Non-pigmented ciliary epithelial cell (primary cell): ENCODE data around the gene ADIPOR2.
"Not testable (repeated sequence)": the region's sequence is repeated elsewhere in the genome, so short reads cannot be mapped to it uniquely, and the experiment has no call there.

ENCODE experiments used
- DNase-seq: peaks from one replicate; pipeline ENCODE4 v3.0.0-alpha.2; 2010; ENCODE audit warnings: low read depth

The ADIPOR2 gene

DNA sequence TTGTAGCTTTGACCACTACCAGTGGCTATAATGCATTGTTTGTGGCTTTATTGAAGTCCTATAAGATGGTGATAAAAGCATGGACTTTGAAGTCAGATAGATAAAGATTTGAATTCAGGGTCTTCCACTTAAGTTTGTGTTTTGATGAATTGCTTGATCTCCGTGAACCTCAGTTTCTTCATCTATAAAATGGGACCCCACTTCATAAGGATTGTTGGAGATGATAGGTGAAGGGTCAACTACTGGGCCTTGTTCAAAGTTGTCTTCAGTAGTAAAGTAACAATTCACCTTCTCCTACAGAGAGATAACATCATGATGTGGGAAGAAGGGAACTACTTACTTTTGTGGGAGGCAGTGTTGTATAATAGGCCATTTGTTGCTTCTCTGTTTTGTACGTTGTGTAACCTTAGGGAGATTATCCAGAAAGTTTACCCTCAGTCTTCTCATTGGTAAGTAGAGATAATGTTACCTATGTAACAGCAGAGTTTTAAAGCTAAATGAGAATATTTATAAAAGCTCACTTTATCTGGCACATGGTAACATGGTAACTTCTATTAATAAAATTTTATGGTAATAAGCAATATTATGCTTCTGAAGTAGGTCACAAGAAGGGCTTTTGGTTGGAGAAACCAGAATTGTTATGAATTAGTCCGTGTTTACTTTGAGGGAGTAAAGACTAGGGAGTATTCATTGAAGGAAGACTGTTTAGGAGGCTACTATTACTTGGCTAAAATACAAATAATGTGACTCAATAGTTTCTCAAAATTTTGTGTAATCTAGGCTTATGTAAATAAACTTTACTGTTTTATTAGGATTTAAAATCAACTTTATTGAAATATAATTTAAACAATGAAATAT is 15.1 kb downstream of the ADIPOR2 start:
- no peak for DNase-seq

- DNase-seq = no peak
Measured at GRCh38 chr12:1706632-1706980, 15.7 kb downstream of the ADIPOR2 start.

DNA sequence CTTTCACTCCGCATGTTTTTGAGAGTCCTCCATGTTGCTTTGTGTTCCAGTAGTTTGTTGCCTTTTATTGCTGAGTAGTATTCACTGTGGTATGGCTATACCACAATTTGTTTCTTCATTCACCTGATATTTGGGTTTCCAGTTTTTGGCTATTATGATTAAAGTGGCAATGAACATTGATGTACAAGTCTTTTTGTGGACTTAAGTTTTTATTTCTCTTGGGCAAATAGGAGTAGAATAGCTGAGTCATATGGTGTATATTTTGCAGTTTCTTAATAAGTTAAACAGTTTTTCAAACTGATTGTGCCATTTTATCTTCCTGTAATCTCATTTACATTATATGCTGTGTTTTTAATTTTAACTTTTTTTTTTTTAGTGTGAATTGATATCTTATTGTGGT is 16.2 kb downstream of the ADIPOR2 start:
- no peak for DNase-seq

GRCh38 chr12:1709968-1710367 is 19.1 kb downstream of the ADIPOR2 start:
- not testable (repeated sequence) for DNase-seq

GRCh38 chr12:1710870-1711269 is 20.0 kb downstream of the ADIPOR2 start:
- DNase-seq = not testable (repeated sequence)

- peak; percentile 45 for DNase-seq
Measured at GRCh38 chr12:1711536-1712211, 20.8 kb downstream of the ADIPOR2 start.

DNA sequence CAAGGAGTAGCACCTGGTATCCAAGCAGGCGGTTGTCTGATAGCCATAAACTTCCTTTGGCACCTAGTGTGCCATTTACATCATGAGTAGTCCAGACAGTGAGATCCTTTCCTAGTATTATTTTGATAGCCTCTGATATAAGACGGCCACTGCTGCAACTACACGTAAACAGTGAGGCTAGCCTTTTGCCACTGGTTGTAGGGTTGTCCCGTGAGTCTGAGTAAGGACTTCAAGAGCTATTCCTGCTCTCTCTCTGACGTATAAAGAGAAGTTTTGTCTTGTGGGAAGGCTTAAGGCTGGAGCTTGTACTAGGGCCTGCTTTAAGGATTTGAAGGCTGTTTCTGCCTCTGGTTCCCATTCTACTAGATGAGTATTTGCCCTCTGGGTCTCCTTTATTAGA is 21.4 kb downstream of the ADIPOR2 start:
- not testable (repeated sequence) for DNase-seq

- not testable (repeated sequence) for DNase-seq
Measured at GRCh38 chr12:1712852-1713251, 22.0 kb downstream of the ADIPOR2 start.

- not testable (repeated sequence) for DNase-seq
Measured at GRCh38 chr12:1713783-1714348, 23.0 kb downstream of the ADIPOR2 start.

DNA sequence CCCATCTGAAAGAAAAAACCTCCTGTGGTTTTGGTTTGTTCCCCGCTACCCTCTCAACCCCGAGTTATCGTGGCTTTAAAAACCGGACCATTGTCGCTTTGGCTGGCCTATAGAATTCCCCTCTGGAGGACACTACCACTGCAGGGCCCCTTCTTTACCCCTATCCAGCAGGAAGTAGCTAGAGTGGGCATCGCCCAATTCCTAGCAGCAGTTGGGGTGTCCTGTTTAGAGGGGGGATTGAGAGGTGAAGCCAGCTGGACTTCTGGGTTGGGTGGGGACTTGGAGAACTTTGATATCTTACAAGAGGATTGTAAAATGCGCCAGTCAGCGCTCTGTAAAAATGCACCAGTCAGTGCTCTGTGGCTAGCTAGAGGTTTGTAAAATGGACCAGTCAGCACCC is 24.6 kb downstream of the ADIPOR2 start:
- DNase-seq = not testable (repeated sequence)

DNA sequence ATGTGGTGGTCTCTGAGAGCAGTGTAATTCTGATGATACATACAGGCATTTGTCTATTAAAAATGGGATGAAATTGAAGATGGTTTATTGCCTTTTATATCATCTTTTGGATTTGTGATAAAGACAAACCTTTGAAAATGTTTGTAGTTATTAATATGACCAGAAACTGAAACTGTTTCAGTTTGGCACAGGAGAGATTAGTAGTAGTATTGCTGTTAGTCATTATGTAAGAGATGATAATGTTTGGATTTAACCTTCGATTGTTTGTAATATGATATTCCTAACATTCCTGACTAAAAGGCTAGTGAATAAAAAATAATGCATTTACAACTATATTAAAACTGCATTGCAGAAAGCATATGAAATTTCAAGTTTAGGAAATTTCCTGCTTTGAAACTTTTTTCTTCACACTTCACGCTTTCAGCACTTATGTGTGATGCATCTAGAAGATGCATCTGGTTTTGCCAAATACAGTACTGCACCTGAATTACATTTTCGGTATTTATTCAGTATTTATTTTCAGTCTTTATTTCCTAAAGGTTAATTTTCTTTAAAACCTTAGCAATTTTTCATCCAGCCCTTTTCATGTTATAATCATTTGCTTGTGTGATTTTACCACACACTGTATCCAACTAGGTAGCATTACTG is 25.5 kb downstream of the ADIPOR2 start:
- DNase-seq = no peak

- DNase-seq = peak; percentile 23
Measured at GRCh38 chr12:1716911-1717310, 26.0 kb downstream of the ADIPOR2 start.

GRCh38 chr12:1719139-1719538 is 28.3 kb downstream of the ADIPOR2 start:
- DNase-seq = no peak

GRCh38 chr12:1720494-1720893 is 29.6 kb downstream of the ADIPOR2 start:
- no peak for DNase-seq

- no peak for DNase-seq
Measured at GRCh38 chr12:1723721-1724120, 32.9 kb downstream of the ADIPOR2 start.

DNA sequence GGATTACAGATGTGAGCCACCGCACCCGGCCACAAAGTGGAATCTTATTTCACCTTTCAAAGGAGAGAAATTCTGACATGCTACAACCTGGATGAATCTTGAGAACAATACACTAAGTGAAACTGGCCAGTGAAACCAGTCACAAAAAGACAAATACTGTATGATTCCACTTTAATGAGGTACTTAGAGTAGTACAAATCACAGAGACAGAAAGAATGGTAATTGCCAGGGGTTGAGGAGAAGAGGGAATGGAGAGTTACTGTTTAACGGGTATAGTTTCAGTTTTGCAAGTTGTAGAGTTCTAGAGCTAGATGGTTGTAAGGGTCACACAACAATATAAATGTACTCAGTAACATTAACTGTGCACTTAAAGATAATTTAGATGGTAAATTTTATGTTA is 33.4 kb downstream of the ADIPOR2 start:
- no peak for DNase-seq

DNA sequence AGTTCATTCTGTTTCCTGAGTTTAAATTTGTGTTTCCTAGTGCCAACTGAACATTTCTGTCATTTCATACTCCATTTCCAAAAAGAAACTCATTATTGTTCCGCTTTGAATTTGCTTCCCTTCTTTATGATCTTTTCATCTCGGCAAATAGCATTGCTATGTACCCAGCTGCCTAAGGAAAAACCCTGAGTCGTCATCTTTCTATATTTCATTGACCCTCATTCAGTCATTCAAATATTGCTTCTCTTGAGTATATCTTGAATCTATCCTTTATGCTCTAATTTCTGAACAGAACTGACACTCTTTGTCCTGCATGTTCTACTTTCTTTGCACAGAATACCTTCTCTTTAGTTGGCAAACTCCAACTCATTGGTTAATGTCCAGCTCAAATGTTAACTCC is 35.9 kb downstream of the ADIPOR2 start:
- DNase-seq = no peak

GRCh38 chr12:1728824-1729223 is 38.0 kb downstream of the ADIPOR2 start:
- DNase-seq = no peak

DNA sequence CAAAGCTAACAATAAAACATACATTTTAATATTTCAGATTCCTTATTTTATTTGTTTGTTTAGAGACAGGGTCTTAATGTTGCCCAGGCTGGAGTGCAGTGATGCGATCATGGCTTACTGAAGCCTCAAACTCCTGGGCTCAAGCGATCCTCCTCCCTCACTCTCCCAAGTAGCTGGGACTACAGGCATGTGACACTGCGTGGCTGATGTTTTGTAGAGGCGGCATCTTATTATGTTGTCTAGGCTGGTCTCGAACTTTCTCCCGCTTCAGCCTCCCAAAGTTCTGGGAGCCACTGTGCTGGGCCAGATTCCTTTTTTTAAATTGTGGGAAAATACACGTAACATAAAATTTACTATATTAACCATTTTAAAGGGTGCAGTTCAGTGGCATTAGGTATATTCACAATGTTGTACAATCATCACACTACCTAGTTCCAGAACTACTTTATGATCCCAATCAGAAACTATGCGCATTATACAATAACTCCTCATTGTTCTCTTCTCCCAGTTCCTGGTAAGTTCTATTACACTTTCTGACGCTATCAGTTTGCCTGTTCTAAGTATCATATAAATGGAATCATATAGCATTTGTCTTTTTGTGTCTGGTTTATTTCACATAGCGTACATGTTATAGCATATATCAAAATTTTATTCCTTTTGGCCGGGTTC is 40.3 kb downstream of the ADIPOR2 start:
- no peak for DNase-seq

DNA sequence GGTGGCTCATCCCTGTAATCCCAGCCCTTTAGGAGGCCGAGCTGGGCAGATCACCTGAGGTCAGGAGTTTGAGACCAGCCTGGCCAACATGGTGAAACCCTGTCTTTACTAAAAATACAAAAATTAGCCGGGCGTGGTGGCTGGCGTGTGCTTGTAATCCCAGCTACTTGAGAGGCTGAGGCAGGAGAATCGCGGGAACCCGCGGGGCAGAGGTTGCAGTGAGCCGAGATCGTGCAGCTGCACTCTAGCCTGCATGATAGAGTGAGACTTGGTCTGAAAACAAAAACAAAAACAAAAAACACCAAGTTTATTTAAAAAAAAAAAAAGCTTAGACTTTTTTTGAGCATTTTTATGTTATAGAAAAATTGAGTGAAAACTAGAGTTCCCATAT is 40.8 kb downstream of the ADIPOR2 start:
- not testable (repeated sequence) for DNase-seq

GRCh38 chr12:1732914-1733313 is 42.0 kb downstream of the ADIPOR2 start:
- no peak for DNase-seq

- not testable (repeated sequence) for DNase-seq
Measured at GRCh38 chr12:1733712-1734111, 42.8 kb downstream of the ADIPOR2 start.
